HG03045 (cell line): ENCODE results near the gene TMEM132C.

Experiments
- ATAC-seq: cut with Tn5 transposase; IDR thresholded peaks from one replicate; pipeline ENCODE4 v1.9.1; 2021; ENCODE audit warnings: mild to moderate bottlenecking, moderate library complexity; ENCODE audit not compliant: unreplicated experiment

Gene TMEM132C

GRCh38 chr12:128693771-128694170, 426.8 kb downstream of the TMEM132C start:
- ATAC-seq = no peak

DNA sequence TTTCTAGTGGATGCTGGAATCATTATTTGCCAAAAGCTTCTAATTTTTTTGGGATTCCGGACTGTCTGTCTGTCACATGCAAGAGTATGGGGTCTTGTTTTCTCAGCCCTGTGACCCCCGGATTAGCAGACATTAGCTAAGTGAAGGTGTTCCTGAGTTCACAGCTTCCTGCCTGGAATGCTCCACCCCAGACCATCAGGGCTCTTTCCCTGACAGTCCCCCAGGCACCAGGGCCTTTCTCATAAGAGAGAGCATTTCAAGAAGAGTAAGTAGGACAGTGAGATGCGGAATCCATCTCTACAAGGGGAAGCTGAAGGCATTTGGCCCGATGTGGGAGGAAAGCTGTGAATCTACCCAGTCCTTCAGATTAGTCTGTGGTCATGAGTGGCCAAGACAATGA, 427.5 kb downstream of the TMEM132C start:
- ATAC-seq = no peak

GRCh38 chr12:128695697-128696096, 428.7 kb downstream of the TMEM132C start:
- no peak for ATAC-seq

GRCh38 chr12:128698301-128698972, 431.5 kb downstream of the TMEM132C start:
- no peak for ATAC-seq

GRCh38 chr12:128699106-128699505, 432.1 kb downstream of the TMEM132C start:
- ATAC-seq = no peak

DNA sequence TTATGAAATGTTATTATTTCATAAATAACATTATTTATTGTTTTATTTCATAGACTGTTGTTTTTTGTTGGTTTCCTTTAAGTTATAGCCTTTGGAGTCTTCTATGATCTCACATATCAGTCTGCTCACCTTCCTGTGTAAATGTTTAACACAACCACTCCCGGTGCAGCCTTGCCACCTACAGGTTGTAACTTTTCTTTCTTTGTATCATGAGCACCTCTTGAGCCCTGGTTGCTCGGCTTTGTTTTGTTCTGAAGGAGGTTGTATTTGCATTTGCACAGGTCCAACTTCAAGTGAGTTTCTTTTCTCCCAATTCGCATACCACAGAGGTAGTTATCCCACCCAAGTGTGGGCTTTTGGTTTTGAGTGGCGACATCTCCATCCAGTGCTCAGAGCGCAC, 435.4 kb downstream of the TMEM132C start:
- no peak for ATAC-seq

DNA sequence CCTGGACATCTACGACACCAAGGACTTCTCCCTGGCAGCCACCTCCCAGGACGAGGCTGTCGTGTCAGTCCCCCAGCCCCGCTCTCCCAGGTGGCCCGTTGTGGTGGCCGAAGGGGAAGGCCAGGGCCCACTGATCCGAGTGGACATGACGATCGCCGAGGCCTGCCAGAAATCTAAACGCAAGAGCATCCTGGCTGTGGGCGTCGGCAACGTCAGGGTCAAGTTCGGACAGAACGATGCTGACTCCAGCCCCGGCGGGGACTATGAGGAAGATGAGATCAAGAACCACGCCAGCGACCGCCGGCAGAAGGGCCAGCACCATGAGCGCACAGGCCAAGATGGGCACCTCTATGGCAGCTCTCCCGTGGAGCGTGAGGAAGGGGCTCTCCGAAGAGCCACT, 438.2 kb downstream of the TMEM132C start:
- ATAC-seq = no peak

DNA sequence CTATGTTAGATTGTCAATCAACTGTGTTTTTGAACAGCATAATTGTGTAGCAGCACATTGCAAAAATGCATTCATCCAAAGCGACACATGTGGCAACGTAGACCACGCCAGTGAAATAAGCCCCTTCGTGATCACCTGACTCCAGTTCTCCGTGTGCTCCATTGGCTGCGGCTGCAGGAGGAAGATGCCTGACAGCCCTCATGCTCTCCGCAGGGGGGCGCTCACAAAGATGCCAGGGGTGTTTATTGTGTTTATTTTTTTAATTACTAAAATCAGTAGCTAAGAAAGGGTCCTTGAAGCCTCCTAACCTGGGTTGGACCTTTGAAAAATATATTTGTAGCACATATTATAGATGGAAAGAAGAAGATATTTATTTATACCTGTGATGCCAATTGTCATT, 440.5 kb downstream of the TMEM132C start:
- ATAC-seq = no peak

- no peak for ATAC-seq
Observed at GRCh38 chr12:128708789-128709188, 441.8 kb downstream of the TMEM132C start.

DNA sequence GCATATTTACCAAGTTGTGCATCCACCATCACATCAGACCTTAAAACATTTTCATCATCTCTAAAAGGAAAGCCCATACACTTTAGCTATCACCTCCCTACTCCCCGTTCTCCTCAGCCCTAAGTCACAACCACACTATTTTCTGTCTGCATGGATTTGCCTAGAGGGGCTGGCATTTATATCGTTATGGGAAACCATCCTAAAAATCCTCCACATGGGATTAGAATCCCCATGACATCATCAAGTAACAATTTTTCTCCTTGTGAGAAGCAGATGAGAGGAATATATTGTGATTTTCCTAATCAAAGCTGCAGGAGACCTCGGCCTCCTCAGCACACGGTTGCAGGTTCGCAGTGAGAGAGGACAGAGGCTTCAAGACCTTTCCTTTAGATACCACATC, 442.7 kb downstream of the TMEM132C start:
- no peak for ATAC-seq

DNA sequence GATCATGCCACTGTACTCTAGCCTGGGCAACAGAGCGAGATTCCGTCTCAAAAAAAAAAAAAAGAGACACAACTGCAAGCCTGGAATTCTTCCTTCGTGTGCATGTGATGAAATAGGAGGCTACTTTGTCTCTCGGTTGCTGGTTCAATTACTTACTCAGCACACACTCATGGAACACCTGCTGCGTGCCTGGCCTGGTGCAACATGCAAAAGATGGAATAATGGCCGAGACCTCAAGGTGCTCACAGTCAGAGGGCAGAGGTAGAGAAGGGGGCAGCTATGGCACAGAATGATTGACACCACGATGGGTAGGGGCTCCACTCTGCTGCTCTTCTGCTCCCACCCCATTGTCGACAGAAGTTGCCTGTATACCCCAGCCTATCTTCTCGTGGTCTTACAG, 444.5 kb downstream of the TMEM132C start:
- no peak for ATAC-seq

- ATAC-seq = no peak
Observed at GRCh38 chr12:128712622-128713021, 445.7 kb downstream of the TMEM132C start.

- no peak for ATAC-seq
Observed at GRCh38 chr12:128715485-128715884, 448.5 kb downstream of the TMEM132C start.

DNA sequence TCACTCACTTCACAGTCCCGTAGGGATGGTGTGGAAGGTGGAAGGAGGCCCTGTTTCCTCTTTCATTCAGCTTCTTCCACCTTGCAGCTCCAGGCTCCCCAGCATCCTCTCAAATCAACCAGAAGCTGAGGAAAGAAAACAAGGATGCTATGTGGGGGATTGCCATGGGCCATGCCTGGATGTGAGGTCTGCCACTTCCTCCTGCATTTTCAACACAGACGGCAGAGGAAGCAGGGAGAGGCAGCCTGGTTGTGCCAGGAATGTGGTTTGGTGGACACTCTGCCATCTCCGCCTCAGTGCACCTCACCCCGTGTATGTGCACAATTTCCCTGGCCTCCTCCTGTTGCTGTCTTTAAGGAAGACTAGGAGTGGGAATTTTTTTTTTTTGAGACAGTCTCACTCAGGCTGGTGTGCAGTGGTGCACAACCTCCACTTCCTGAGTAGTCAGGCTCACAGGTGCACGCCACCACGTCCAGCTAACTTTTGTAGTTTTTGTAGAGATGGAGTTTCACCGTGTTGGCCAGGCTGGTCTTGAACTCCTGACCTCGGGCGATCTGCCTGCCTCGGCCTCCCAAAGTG, 457.6 kb downstream of the TMEM132C start:
- ATAC-seq = no peak

DNA sequence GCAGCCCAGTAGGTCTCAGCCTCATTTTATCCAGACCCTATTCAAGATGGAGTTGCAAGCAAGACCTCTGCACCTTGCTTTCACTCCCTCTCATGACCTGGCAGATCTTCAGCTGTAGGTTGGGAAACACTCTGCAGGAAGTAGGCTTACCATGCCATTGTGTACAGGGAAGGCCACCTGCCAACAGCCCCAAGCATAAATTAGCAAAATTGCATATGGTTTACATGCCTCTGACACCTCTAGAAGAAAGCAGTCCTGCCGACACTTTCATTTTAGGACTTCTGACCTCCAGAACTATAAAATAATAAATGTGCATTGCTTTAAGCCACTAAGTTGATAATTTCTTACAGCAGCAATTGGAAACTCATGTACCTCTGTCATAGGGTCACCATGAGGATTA, 459.9 kb downstream of the TMEM132C start:
- no peak for ATAC-seq

- ATAC-seq = no peak
Observed at GRCh38 chr12:128727461-128727860, 460.5 kb downstream of the TMEM132C start.

GRCh38 chr12:128727999-128728398, 461.0 kb downstream of the TMEM132C start:
- ATAC-seq = no peak

DNA sequence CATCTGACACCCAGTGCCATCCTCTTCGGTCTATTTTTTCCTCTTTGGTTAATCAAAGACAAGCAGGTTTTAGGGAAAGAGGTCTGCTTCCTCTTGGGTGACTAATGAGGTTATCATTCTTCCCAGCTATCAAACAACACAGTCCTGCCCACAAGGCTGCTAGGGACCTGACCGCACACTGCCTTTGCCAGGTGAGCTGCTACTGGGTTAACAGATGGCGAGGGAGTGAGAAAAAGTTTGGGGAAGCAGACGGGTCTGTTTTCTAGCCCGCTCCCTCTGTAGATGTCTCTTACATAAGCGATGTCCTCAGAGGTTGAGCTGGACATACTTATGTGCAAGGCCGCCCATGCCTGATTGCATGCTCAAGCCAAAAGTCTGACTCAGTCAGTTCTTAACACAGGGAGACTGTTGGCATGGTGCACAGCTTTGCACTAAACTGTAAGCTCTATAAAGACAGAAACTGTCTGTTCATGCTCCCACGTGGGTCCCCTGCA, 462.7 kb downstream of the TMEM132C start:
- ATAC-seq = no peak

DNA sequence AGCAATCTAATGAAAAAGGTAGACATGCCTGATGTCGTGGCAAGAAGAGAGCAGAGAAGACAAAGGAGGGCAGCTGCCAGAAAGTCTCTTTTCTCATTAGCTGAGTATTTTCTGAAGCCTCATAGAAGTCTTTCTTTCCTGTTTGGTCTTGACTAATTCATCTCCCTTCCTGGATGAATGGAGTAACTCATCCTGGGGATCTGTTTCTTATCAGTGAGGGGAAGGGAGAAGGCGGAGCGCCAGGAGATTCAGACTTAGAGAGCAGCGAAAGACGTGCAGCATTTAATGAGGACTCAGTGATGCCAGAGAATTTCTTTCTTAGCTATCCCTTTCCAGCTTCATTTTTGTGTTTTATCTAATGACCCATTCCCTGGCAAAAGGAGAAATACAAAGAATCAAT, 467.4 kb downstream of the TMEM132C start:
- ATAC-seq = no peak

- no peak for ATAC-seq
Observed at GRCh38 chr12:128737292-128737966, 470.5 kb downstream of the TMEM132C start.

- no peak for ATAC-seq
Observed at GRCh38 chr12:128743916-128744315, 476.9 kb downstream of the TMEM132C start.
